ENCODE data around the gene TMEM97.
"Not testable (repeated sequence)": the region's sequence is repeated elsewhere in the genome, so short reads cannot be mapped to it uniquely, and the experiment has no call there.

TMEM97 gene

DNA sequence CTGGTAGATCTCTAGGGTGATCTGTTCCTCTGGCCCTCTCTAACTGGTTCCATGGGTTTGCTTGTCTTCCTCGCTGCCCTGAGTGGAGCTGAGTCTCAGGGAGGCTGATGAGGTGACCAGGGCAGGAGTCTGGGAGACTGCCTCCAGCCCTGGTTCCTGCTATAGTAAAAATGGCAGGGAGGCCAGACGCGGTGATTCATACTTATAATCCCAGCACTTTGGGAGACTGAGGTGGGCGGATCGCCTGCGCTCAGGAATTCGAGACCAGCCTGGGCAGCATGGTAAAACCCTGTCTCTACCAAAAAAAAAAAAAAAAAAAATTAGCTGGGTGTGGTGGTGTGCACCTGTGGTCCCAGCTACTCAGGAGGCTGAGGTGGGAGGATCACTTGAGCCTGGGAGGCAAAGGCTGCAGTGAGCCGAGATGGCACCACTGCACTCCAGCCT is 19.8 kb downstream of the TMEM97 start:
- DNase-seq, result not testable (repeated sequence)

DNA sequence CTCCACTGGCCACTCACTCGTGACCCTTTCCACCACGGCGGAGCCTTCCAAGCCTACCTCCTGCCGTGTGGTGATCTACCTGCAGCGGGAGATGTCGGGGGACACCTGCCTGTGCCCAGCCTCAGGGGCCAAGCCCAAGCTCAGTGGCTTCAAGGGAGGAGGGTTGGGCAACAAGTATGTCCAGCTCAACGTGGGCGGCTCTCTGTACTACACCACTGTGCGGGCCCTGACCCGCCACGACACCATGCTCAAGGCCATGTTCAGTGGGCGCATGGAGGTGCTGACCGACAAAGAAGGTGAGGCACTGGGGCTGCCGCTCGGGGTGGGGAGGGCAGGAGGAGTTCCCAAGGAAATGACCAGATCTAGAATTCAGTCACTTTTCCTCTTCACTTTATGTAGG is 20.4 kb downstream of the TMEM97 start:
- no peak for DNase-seq

DNA sequence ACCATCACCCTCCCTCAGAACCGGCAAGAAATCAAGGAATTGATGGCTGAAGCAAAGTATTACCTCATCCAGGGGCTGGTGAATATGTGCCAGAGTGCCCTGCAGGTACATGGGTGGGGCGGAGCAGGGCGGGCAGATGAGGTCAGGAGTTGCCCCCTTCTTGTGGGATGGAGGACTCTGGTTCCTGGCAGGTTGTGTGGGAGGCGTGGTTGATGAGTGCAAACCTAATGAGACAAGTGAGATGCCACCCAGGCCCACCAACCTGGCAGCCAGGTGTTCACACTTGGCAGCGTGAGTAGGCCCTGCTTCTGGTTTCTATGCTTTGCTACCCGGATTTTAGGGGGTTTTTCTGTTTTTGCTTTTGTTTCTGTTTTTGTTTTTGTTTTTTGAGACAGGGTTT is 21.4 kb downstream of the TMEM97 start:
- DNase-seq, result no peak

DNA sequence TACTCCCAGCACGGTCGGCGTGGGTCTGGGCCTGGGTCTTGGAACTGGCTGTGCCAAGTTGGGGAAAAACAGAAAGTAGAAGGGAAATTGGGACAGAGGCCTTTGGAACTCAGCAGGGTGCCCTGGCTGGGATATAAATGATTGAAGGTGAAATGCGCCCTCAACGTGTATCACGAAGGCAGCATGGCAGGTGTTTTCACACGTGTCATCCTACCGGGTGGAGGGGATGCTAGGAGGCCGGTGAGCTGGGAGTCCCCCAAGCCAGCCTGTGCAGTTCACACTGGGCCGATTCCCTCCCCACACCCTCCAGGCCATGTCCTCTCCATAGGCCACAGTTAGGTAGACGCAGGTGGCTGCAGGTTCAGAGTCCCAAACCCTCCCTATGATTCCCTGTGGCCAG is 22.5 kb downstream of the TMEM97 start:
- no peak for DNase-seq

DNA sequence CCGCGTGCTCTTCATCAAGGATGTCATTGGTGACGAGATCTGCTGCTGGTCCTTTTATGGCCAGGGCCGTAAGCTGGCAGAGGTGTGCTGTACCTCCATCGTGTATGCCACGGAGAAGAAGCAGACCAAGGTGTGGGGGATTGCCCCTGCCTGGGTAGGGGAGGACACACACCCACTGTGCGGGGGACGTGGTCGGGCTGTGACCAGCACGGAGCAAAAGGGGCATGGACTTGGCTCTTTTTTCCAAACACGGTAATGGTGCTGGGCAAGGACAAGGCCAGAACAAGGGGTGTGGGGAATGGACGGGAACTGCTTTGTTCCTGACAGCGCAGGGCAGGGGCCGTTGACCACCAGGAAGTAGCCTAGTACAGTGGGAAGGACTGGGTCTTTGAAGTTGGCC is 23.3 kb downstream of the TMEM97 start:
- DNase-seq, result no peak

DNA sequence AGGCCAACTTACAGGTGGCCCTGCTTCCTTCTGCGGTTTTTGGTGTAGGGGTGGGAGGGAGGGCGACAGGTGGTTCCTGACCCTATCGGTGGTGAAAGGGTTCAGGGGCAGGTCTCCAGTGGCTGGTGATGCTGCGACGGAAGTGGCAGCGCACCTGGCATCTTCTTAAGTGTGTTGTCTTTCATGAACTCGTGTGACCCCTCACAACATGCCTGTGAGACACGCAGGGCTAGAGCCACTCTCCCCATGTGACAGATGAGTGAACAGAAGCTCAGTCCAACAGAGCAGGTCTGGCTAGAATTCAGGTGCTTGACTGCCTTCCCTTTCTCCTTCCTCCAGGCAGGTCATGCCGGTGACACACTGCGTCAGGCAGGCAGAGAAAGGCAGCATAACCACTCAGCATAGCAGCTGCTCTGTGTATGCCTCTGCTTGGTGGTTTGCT is 24.5 kb downstream of the TMEM97 start:
- no peak for DNase-seq

DNA sequence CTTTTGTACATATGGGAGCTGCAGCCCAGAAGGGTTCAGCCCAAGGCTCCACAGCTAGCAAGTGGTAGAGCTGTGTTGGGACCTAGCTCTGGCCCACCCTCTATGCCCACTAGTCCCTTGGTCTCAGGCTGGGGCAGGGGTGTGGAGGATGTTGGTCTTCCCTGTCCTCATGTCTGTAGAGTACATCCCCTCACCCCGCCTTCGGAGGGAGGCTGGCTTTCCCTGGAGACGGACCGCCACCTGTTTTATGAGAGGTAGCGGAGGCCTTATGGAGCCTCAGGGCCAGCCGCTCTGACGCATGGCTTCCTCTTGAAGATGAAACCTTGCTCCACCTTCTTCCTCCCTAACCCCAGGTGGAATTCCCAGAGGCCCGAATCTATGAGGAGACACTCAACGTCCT is 25.0 kb downstream of the TMEM97 start:
- DNase-seq, result no peak

DNA sequence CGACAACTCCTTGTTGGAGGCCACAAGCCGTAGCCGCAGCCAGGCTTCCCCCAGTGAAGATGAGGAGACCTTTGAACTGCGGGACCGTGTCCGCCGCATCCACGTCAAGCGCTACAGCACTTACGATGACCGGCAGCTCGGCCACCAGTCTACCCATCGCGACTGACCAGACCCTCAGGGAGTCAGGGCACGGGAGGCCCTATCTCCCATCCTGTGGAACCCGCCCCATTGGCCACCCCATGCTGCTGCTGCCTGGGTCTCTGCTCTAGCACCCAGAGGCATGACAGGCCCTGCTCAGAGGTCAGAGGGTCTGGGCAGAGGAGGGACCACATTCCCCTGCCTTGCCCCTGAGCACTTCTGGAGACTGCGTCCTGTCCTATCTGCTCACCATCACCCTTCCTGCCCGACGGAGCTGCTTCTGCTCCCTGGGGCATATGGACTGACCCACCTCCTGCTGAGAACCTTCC is 25.5 kb downstream of the TMEM97 start:
- no peak for DNase-seq

DNA sequence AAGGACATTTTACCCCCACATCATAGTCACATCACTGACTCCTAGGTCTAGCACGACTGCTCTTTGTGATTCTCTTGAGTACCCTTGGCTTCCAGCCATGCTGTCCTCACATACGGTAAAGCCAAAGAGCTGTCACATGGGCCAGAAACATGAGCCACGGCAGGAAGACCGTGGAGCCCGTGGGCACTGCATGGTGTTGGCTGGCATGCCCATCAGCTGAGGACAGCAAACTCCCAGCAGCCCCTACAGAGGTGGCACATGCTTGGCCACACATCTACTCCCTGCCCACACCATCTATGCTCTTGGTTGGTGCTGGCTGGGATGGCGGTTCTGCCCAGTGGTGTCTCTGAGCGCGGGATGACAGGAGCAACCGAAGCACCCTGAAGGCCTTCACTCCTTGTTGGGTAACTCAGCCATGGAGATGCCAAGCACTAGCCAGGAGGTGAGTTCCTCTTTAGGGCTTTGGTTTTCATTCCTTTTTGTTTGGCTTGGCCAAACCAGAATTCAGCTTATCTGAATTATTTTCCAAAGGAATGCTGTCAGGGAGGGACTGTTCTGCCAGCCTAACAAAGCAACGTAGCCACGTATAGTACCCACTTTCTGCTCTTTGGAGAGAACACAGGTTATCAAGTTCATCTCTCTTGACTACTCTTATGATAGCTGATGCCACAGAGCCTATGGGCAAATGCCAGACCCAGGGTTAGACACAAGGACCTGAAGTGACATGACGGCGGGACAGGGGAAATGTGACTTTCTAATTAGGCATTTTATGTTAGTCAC is 26.6 kb downstream of the TMEM97 start:
- no peak for DNase-seq

DNA sequence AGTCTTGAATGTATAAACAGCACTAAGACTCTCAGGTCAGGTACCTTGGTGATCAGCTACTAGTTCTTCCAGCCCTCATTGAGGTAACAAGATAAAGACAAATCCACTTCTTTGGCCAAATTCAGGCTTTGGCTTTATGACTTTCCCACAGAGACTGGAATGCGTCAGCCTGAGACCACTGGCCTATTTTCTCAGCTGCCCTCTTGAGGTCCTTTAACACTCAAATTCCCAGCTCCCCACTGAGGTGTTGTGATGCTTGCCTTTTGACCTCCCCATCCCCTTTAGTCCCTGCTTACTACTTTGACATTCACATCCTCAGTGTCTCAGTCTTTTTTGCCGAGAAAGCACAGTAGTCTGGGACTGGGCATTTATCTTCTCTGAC is 27.2 kb downstream of the TMEM97 start:
- DNase-seq, result no peak

DNA sequence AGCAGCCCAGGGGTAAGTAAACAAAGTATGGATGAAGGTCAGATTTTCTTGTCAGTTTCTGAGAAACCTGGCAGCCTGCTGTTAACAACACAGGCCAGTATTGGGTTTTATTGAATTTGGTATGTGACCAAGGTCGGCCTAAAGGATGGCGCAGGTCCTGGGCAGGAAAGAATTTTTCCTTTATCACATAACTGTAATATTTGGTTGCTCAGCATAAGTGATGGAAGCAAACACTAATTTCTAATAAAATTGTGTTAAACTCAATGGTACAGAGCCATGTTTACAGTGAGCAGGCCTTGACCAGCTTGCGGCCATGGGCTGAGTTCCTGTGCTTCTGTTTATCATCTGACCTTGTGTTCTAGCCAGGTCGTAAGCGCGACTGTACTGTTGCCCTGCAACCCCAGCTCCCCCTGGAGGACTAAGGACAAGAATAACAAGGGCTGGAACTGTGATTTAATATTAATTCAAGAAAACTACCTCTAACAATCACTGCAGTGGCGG is 27.8 kb downstream of the TMEM97 start:
- DNase-seq, result no peak

DNA sequence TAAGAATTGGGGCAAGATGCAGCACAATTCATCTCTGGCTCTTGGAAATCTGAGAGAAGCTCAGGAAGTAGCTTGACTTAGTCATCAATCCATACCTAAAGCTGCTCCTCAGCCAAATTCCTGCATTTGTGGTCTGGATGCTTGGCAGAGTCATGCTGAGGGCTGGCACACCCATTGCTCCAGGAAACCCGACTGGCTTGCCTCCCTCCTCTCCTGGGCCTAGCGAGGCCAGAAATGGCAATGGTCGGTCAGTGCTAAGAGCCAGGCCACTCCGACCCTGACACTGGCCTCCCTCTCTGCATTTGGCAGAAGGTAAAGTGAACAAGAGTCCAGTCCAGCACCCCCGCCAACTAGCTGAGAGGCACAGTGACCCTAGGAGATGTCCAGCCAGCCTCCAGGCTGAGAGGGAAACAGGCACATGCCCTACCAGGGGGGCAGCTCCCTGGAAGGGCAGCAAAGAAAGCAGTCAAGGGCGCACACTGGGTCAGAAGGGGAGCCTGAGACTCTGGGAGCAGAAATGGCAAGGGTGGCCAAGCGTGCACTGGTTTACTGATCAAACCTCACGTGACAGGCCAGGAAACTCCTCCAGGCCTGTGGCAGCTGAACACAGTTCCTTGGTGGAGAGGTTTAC is 28.4 kb downstream of the TMEM97 start:
- DNase-seq, result no peak

DNA sequence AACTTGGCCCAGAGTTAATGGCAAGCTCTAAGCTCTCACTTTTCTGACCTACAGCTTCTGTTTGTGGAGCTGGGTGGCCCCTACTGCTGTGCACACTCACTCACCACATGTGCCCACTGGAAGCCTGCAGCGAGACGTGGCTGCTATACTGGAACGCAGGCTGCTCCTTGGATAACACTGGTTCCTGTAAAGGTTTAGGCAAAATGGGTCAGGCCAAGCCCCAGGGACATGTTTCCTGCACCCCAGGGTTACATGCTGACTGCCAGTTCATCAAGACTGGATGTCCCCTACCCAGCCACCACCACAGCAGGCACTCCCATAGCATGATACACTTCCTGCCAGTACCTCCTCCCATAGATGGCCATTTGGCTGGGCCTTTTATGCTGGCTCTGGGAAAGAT is 30.0 kb downstream of the TMEM97 start:
- DNase-seq, result no peak

DNA sequence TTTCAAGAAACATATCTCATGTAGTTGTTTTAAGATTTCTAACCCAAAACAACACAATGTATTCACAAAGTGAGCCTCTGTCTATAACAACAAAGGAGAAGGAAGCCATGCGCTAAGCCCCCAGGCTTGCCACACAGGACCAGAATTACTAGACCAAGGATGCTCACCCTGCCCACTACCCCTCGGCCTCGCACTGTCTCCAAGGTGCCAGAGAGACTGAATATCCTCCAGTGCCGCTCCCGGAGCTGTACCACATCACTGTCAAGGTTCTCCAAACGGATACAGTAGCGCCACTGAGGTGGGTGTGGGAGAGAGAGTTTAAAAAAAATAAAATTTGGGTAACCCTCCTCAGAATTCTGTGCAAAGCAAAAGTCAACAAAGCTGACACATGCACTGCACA is 31.3 kb downstream of the TMEM97 start:
- no peak for DNase-seq

DNA sequence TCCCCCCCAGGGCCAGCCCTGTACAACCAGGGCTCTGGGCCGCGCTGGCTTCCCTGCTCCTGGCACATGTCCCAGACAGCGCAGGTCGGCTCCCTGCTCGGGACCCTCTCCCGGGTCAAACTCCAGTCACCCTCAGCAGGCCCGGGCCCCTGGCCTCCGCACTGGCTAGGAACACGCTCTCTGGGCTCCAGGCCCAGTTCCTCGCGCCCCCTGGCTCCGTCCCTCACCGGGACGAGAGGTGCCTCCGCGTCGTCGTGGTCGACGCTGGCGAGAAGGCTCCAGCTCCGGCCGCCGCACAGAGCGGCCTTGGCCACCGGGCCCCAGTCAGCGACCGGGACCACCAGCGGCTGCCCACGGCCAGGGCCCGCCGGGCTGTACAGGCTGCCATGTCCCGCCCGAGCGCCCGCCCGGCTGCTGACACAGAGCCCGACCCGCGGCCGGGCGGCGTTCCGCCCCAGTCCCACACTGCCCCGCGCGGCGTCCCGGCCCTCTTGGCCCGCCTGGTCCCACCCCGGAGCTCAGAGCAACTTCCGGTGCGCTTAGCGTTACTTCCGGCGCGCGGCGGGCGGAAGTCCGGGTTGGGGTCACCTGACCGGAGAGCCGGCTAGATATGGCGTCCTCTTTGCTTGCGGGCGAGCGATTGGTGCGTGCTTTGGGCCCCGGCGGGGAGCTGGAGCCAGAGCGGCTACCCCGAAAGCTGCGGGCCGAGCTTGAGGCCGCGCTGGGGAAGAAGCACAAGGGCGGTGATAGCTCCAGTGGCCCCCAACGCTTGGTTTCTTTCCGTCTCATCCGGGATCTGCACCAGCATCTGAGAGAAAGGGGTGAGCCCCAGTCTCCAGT is 38.3 kb downstream of the TMEM97 start, which contains the start of gene POLDIP2:
Gene POLDIP2 (minus strand): TSS at position 467 of the 840 bp plus-strand sequence. CDS start 79 bp downstream, at position 388.
- peak; percentile 90 for DNase-seq

DNA sequence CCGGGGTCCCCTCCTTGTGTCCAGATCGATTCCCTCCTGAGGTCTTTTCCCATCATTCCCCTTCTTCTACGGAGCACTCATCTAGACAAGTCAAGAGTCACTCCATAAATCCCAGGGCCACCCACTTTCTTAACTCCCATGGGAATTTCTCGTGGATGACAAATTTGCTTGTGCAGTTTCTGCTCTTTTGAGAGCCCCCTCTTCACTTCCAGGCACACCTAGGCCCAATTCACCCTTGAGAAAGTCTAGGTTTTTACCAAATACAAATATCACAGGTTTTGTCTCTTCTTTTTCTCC is 38.8 kb downstream of the TMEM97 start:
- no peak for DNase-seq

DNA sequence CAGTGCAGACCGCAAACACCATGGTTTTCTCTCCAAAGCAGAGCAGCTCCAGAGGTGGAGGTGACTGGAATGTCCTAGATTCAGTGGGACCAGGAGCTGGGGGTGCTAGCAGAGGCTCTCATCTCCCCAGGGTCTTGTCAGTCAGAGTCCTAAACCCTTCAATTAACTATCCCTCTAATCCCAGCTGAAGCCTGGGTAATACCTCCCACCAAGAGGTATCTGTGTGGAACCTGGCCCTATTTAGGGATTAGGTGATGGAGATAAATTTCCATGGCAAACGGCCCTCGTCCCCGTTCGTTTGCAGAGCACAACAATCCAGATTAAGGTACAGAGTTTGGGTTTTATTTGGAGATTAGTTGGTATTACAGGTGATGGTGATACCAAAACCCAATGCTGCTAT is 44.2 kb downstream of the TMEM97 start:
- DNase-seq, result no peak

DNA sequence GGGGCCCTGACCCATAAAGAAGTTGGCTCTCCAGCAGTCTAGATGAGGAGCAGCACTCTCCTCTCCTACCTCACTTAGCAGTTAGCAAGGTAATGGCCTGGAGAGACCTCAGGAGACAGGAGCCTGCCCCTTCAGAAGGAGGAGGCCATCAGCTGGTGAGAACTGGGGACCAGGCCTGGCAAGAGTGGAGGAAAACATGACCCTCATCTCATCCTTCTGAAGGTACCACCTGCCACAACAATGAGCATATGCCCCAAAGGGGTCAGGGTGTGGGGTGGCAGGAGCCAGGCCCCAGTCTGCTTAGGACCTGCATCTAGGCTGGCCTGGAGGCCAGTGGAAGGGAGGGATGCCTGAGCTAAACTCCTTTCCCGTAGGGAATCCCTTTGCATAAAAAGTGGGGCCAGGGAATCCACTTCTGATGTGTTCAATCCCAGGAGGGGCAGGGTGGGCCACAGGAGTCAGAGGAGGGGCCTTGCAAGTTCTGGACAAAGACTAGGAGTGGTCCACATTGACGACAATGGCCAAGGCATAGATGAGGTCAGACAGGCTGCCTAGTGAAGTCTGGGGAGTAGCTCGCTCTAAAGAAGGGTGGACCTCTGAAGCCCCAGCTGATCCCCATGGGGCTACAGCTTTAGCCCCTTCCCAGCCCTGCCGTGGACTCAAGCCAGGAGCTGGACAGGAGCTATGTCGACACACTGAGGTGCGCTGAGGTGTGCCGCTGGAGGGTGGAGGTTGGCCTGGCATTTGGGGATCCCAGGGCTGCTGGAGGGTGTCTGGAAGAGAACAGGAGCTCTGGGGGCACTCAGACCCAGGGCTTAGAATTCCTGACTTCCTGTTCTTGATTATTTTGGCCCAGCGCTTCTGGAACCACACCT is 45.0 kb downstream of the TMEM97 start:
- DNase-seq, result no peak

DNA sequence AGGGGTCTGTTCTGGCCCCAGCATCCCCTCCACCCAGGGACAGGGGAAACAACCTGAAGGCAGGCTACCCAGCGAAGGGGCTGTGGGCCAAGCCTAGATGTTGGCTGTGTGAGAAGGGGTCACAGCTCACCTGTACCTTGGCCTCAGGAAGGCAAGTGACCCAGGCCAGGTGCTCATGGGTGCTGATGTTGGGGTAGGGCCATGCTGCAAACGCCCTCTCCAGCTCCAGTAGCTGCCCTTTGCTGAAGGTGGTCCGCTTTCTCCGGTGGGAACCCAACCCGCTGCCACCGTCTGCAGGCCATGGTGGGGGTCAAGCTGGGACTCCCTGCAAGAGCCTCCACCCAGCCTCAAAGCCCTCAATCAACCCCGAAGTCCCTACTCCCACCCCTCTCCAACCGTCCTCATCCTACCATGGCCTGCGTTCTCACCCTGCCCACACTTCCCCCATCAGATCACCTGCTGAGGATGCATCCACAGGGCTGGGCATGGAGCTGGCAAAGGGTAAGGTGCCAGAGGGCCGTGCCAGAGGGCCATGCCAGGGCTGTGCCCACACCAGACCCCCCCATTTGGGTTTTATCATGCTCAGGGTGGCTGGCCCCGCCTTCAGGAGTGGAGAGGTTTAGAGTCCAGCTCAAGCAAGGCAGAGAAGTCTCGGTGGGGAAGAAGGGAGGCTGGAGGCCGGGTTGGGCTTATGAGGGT is 45.8 kb downstream of the TMEM97 start, which contains the start of gene SEBOX:
Gene SEBOX (minus strand): TSS at position 535 of the 699 bp plus-strand sequence. CDS start 48 bp downstream, at position 487.
- DNase-seq, result no peak

DNA sequence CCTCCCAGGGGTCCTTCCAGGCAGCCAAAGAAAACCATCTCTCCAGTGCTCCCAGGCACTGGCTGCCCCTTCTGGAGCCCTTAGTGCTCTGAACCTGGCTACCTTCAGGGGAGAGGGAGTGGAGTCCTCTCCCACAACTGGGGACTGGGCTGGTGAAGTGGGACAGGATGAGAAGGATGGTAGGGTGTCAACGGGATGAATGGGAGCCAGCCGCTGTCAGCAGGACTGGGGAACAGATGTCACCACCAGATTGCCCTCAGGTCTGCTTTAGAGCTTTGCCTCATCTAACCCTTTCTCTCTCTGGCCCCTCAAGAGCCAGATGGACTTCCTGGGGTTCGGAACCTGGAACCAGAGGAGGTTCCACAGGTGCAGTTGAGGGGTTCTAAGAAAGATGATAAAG is 46.5 kb downstream of the TMEM97 start:
- DNase-seq, result no peak

DNA sequence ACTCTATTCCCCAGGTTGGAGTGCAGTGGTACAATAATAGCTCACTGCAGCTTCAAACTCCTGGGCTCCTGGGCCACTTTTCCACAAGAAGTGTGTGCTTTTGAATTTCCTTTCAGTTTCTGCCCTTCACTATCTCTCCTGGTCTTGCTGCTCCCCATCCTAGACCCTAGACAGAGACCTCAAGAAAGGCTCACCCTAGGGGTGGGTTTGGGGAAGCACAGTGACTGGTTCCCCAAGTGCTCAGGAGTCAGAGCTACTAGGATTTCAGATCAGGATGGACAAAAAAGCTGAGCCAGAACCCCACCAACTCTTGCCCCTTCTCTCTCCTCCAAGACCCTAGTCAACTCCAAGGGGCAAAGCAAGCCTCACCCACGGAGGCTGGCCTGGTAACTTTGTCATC is 47.6 kb downstream of the TMEM97 start:
- no peak for DNase-seq
